GM12864 (cell line): ENCODE measurements around the gene USP10.

Source experiments
- DNase-seq: peaks from one replicate; pipeline ENCODE4 v3.0.0-alpha.2; 2011; ENCODE audit warnings: low read depth
- H3K4me3 ChIP-seq: 2 replicates; pipeline ENCODE4 v1.5.1; 2011; ENCODE audit warnings: mild to moderate bottlenecking, low read depth, low read length, control low read depth
- CTCF ChIP-seq: IDR thresholded peaks from 2 replicates; pipeline ENCODE4 v1.5.1; 2011; ENCODE audit warnings: low read depth, mild to moderate bottlenecking, moderate library complexity, low read length, control low read depth, inconsistent platforms; ENCODE audit errors: missing control alignments

The USP10 gene

GRCh38 chr16:84699147-84699711 is 571 bp upstream of the USP10 start:
- no peak for TF ChIP-seq CTCF
- DNase-seq: no peak

GRCh38 chr16:84700446-84701300 is 873 bp downstream of the USP10 start:
- DNase-seq: peak; percentile 34
- no peak for TF ChIP-seq CTCF

More at GRCh38 chr16:84699147-84699711, 571 bp upstream of the USP10 start:
- peak overlapping the region; percentile 70 for H3K4me3 ChIP-seq

GRCh38 chr16:84703681-84704080 is 3.9 kb downstream of the USP10 start:
- no peak for TF ChIP-seq CTCF
- DNase-seq: no peak
- H3K4me3 ChIP-seq: no peak overlapping the region

More at GRCh38 chr16:84700446-84701300, 873 bp downstream of the USP10 start:
- H3K4me3 ChIP-seq: peak overlapping the region; percentile 70

- no peak overlapping the region for H3K4me3 ChIP-seq
- DNase-seq: no peak
- no peak for TF ChIP-seq CTCF
Measured at GRCh38 chr16:84704253-84704652, 4.5 kb downstream of the USP10 start.

- H3K4me3 ChIP-seq: no peak overlapping the region
- DNase-seq: no peak
- no peak for TF ChIP-seq CTCF
Measured at GRCh38 chr16:84706856-84707255, 7.1 kb downstream of the USP10 start.

GRCh38 chr16:84709609-84710008 is 9.8 kb downstream of the USP10 start:
- DNase-seq: no peak
- TF ChIP-seq CTCF: no peak
- no peak overlapping the region for H3K4me3 ChIP-seq

GRCh38 chr16:84710686-84711085 is 10.9 kb downstream of the USP10 start:
- H3K4me3 ChIP-seq: no peak overlapping the region
- DNase-seq: no peak
- TF ChIP-seq CTCF: no peak
